Kidney tubule cell (primary cell): ENCODE results near the gene MYO1B.

Source experiments
- DNase-seq: peaks from one replicate; pipeline ENCODE4 v3.0.0-alpha.2; 2018; ENCODE audit warnings: low spot score

The MYO1B gene

GRCh38 chr2:191362841-191363240 is 117.6 kb downstream of the MYO1B start:
- DNase-seq: no peak

GRCh38 chr2:191363267-191363666 is 118.1 kb downstream of the MYO1B start:
- no peak for DNase-seq

- no peak for DNase-seq
Observed at GRCh38 chr2:191365089-191365488, 119.9 kb downstream of the MYO1B start.

GRCh38 chr2:191366199-191366598 is 121.0 kb downstream of the MYO1B start:
- no peak for DNase-seq

- peak; percentile 20 for DNase-seq
Observed at GRCh38 chr2:191369034-191369433, 123.8 kb downstream of the MYO1B start.

- DNase-seq: no peak
Observed at GRCh38 chr2:191374366-191374765, 129.2 kb downstream of the MYO1B start.

- DNase-seq: no peak
Observed at GRCh38 chr2:191374939-191375338, 129.7 kb downstream of the MYO1B start.

GRCh38 chr2:191376981-191377629 is 131.9 kb downstream of the MYO1B start:
- peak; percentile 87 for DNase-seq

- no peak for DNase-seq
Observed at GRCh38 chr2:191379375-191379774, 134.2 kb downstream of the MYO1B start.

- DNase-seq: peak; percentile 24
Observed at GRCh38 chr2:191382801-191383200, 137.6 kb downstream of the MYO1B start.

- no peak for DNase-seq
Observed at GRCh38 chr2:191383486-191383885, 138.3 kb downstream of the MYO1B start.

GRCh38 chr2:191384829-191385228 is 139.6 kb downstream of the MYO1B start:
- no peak for DNase-seq

- DNase-seq: peak; percentile 58
Observed at GRCh38 chr2:191385416-191386160, 140.4 kb downstream of the MYO1B start.

GRCh38 chr2:191386938-191387536 is 141.8 kb downstream of the MYO1B start:
- DNase-seq: peak; percentile 83

GRCh38 chr2:191389288-191389687 is 144.1 kb downstream of the MYO1B start:
- no peak for DNase-seq

GRCh38 chr2:191391171-191391570 is 146.0 kb downstream of the MYO1B start:
- no peak for DNase-seq

GRCh38 chr2:191394043-191394442 is 148.8 kb downstream of the MYO1B start:
- DNase-seq: no peak

- no peak for DNase-seq
Observed at GRCh38 chr2:191396794-191397193, 151.6 kb downstream of the MYO1B start.

GRCh38 chr2:191399601-191400000 is 154.4 kb downstream of the MYO1B start:
- no peak for DNase-seq

GRCh38 chr2:191401287-191401686 is 156.1 kb downstream of the MYO1B start:
- peak; percentile 32 for DNase-seq

- DNase-seq: no peak
Observed at GRCh38 chr2:191402966-191403565, 157.9 kb downstream of the MYO1B start.

- no peak for DNase-seq
Observed at GRCh38 chr2:191404568-191404991, 159.4 kb downstream of the MYO1B start.

GRCh38 chr2:191405546-191405945 is 160.3 kb downstream of the MYO1B start:
- no peak for DNase-seq
